ENCODE data around the gene NKTR.

DNA sequence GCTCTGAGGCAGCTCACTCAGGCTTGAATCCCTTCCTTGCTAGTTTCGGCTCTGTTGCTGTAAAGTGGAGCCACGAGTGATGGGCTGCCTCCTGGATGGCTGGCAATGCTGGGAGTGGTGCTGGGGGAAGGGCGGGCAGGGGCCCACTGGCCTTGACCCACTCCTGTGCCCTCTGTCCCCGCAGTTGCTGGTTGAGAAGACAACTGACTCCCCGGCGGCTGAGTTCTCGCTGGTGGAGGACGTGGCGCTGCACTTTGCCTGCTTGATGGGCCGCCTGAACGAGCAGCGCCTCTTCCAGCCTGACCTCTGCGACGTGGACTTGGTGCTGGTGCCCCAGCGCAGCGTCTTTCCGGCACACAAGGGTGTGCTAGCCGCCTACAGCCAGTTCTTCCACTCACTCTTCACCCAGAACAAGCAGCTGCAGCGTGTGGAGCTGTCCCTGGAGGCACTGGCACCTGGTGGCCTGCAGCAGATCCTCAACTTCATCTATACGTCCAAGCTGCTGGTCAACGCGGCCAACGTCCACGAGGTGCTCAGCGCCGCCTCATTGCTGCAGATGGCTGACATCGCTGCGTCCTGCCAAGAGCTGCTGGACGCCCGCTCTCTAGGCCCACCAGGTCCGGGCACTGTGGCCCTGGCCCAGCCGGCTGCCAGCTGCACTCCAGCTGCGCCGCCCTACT lies 57.7 kb downstream of the NKTR start:
- TF ChIP-seq, protein P1, sequence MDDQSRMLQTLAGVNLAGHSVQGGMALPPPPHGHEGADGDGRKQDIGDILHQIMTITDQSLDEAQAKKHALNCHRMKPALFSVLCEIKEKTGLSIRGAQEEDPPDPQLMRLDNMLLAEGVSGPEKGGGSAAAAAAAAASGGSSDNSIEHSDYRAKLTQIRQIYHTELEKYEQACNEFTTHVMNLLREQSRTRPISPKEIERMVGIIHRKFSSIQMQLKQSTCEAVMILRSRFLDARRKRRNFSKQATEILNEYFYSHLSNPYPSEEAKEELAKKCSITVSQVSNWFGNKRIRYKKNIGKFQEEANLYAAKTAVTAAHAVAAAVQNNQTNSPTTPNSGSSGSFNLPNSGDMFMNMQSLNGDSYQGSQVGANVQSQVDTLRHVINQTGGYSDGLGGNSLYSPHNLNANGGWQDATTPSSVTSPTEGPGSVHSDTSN (CRISPR knock-in tag; IDR thresholded peaks at IDR 0.05): no peak
- TF ChIP-seq, protein P2, sequence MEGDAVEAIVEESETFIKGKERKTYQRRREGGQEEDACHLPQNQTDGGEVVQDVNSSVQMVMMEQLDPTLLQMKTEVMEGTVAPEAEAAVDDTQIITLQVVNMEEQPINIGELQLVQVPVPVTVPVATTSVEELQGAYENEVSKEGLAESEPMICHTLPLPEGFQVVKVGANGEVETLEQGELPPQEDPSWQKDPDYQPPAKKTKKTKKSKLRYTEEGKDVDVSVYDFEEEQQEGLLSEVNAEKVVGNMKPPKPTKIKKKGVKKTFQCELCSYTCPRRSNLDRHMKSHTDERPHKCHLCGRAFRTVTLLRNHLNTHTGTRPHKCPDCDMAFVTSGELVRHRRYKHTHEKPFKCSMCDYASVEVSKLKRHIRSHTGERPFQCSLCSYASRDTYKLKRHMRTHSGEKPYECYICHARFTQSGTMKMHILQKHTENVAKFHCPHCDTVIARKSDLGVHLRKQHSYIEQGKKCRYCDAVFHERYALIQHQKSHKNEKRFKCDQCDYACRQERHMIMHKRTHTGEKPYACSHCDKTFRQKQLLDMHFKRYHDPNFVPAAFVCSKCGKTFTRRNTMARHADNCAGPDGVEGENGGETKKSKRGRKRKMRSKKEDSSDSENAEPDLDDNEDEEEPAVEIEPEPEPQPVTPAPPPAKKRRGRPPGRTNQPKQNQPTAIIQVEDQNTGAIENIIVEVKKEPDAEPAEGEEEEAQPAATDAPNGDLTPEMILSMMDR (tag by site-specific recombination; IDR thresholded peaks at IDR 0.05): no peak
- TF ChIP-seq SALL2 (tag by site-specific recombination; IDR thresholded peaks at IDR 0.05; ENCODE audit: borderline replicate concordance): no peak
- TF ChIP-seq ZNF239 (tag by site-specific recombination; IDR thresholded peaks at IDR 0.05): no peak
- no peak for TF ChIP-seq ZNF114 (tag by site-specific recombination; IDR thresholded peaks at IDR 0.05)
- TF ChIP-seq ZNF24 (tag by site-specific recombination; IDR thresholded peaks at IDR 0.05): no peak
